Tibial nerve (tissue), 4 donors: Measurements from ENCODE around the gene TSSC4.

Experiments used
- CTCF ChIP-seq, 5 experiments: fragments of 200-600 bp in 3 of 5; fragments of 450-650 bp in 2 of 5; sonication (generic) in 3 of 5; IDR thresholded peaks; one replicate each; pipeline ENCODE4 v1.5.1; 2016 to 2019; ENCODE audit warnings: antibody characterized with exemption in 5 of 5, mild to moderate bottlenecking in 3 of 5, moderate library complexity in 2 of 5
- EP300 ChIP-seq, 2 donors: sonication (generic); formaldehyde crosslinking; IDR thresholded peaks; one replicate each; pipeline ENCODE4 v1.6.1; 2017; ENCODE audit warnings: antibody characterized with exemption in 2 of 2, mild to moderate bottlenecking in 1 of 2

GRCh38 chr11:2365571-2366210 lies 34.9 kb upstream of the TSSC4 start:
- no peak for TF ChIP-seq EP300 (IDR thresholded peaks at IDR 0.05)
- no peak for TF ChIP-seq CTCF (IDR thresholded peaks at IDR 0.05)
